Measurements from ENCODE around the gene PLXND1. TPM values are rescaled to one million over a fixed set of nuclear protein-coding genes. Genes with fewer than 3 reads are reported as not detected.

Gene PLXND1
- total and polyA plus RNA-seq, 8 donors = 175 to 263 (median 214) TPM

- DNase-seq = no peak
- H3K4me1 ChIP-seq = peaks cover 16 to 40% of the 10 kb centered on the region in 2 donors
- peak overlapping the region in 1 of 2 donors; percentile 46 for H3K27ac ChIP-seq
- no peaks in the 10 kb centered on the region for H3K9me3 ChIP-seq
- no peaks in the 10 kb centered on the region for H3K27me3 ChIP-seq
- intact Hi-C loops (cut with DNase I) = no loop called here
- TF ChIP-seq CTCF (IDR thresholded peaks at IDR 0.05) = no peak
- peaks cover 0 to 61% of the 10 kb centered on the region in 2 donors for H3K36me3 ChIP-seq
- ATAC-seq = peak; percentile 42
- H3K4me3 ChIP-seq = no peak overlapping the region
Measured at GRCh38 chr3:129586746-129587430, 19.6 kb downstream of the PLXND1 start.

GRCh38 chr3:129585949-129586657, 20.4 kb downstream of the PLXND1 start:
- Histone ChIP-seq H3K4me1 (peaks cover 15 to 33% of the 10 kb centered on the region in 2 donors), H3K36me3 (peaks cover 0 to 69% of the 10 kb centered on the region in 2 donors), H3K27me3 (no peaks in the 10 kb centered on the region), H3K9me3 (no peaks in the 10 kb centered on the region), H3K27ac (no peak overlapping the region), H3K4me3 (no peak overlapping the region)
- ATAC-seq = no peak
- intact Hi-C loops (cut with DNase I) = no loop called here
- DNase-seq = no peak
- TF ChIP-seq CTCF (IDR thresholded peaks at IDR 0.05) = no peak

- no peak for DNase-seq
- no peak for ATAC-seq
- H3K4me3 ChIP-seq = no peak overlapping the region
- H3K27me3 ChIP-seq = no peaks in the 10 kb centered on the region
- no peaks in the 10 kb centered on the region for H3K9me3 ChIP-seq
- H3K36me3 ChIP-seq = peaks cover 0 to 79% of the 10 kb centered on the region in 2 donors
- no peak for TF ChIP-seq CTCF (IDR thresholded peaks at IDR 0.05)
- no peak overlapping the region for H3K27ac ChIP-seq
- intact Hi-C loops (cut with DNase I) = no loop called here
- peaks cover 10 to 18% of the 10 kb centered on the region in 2 donors for H3K4me1 ChIP-seq
Measured at GRCh38 chr3:129584631-129585030, 21.8 kb downstream of the PLXND1 start.

GRCh38 chr3:129583289-129583688, 23.2 kb downstream of the PLXND1 start:
- DNase-seq = no peak

More at GRCh38 chr3:129583289-129583688, 23.2 kb downstream of the PLXND1 start:
- no peak for ATAC-seq
- intact Hi-C loops (cut with DNase I) = no loop called here
- no peak overlapping the region for H3K4me3 ChIP-seq
- H3K36me3 ChIP-seq = peaks cover 0 to 67% of the 10 kb centered on the region in 2 donors
- peaks cover 13 to 24% of the 10 kb centered on the region in 2 donors for H3K4me1 ChIP-seq
- no peak for TF ChIP-seq CTCF (IDR thresholded peaks at IDR 0.05)
- H3K27me3 ChIP-seq = no peaks in the 10 kb centered on the region
- no peaks in the 10 kb centered on the region for H3K9me3 ChIP-seq
- no peak overlapping the region for H3K27ac ChIP-seq
